Measurements from ENCODE around the gene PABPN1L.

PABPN1L gene, protein sequence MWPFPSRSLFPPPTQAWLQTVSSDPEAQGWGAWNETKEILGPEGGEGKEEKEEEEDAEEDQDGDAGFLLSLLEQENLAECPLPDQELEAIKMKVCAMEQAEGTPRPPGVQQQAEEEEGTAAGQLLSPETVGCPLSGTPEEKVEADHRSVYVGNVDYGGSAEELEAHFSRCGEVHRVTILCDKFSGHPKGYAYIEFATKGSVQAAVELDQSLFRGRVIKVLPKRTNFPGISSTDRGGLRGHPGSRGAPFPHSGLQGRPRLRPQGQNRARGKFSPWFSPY

DNA sequence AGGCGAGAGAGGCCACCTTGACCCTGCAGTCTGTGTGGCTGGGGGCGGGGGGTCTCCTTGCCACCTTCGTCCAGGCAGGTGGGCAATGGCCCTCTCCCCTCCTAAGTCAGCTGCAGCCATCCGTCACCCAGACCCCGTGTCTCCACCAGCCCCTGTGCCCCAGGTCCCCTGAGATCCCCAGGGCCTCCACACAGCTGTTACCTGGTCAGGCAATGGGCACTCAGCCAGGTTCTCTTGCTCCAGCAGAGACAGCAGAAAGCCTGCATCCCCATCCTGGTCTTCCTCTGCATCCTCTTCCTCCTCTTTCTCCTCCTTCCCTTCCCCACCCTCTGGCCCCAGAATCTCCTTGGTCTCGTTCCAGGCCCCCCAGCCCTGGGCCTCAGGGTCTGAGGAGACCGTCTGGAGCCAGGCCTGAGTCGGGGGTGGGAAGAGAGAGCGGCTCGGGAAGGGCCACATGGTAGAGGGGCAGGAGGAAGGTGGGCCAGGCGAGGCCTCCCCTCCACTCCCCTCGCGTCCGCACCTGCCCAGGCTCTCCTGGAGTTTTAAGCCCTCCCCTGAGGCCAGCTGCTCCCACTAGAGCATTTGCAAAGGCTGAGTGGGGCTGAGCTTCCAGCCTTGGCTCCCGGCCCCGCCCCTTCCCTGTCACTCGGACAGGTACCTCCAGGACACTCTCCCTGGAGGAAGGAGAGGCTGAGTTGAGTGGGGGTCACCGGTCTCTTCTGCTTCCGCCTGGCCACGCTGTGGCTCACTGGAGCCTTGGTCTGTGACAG, at the start of gene PABPN1L:
Gene PABPN1L, minus strand, starts transcription at position 510 of the 770 bp plus-strand sequence. Its CDS starts 54 bp downstream, at position 456.
- no peak for DNase-seq

DNA sequence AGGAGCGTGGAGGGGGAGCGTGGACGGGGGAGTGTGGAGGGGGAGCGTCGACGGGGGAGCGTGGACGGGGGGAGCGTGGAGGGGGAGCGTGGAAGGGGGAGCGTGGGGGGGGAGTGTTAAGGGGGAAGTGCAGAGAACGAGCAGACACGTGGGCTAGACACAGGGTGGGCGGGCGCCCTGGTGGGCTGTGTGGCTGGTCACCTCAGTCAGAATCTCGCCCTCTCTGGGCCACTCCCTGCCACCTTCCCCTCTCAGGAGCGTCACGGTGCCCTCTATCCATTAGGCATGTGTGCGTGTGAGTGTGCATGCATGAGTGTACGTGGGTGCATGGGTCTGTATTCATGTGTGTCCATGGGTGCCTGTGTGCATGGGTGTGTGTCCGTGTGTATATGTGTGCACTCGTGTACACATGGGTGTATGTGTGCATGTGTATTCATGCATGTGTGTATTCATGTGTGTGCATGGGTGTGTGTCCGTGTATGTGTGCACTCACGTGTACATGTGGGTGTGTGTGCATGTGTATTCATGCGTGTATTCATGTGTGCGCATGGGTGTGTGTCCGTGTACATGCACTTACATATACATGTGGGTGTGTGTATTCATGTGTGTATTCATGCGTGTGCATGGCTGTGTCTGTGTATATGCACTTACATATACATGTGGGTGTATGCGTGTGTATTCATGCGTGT, 49.3 kb upstream of the PABPN1L start:
- no peak for DNase-seq

DNA sequence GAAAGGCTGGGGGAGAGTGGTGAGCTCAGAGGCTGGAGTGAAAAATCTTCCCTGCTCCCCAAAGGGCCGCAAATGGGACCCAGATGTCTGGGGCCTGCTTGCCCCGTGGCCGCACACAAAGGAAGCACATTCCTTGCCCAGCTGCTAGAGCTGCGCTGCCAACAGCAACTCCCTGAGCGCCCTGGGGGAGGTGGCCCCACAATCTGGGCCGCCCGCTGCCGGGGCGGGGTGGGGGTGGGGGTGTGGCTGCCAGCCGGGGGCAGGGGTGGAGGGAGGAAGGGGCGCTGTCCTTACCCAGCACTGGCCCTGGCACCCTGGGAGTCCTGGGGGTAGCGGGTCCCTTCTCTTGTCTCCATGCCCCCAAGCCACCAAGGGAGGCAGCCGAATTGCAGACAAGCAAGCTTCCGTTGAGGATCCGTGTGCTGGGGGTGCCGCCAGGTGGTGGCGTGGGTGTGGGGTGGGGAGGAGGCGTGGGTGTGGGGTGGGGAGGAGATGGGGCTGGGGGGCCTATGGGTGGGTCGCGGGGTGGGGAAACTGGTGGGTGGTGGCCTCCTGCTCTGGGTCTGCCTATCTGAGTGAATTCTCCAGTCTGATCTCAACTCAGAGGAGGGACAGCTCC, 48.4 kb upstream of the PABPN1L start:
- DNase-seq: no peak

DNA sequence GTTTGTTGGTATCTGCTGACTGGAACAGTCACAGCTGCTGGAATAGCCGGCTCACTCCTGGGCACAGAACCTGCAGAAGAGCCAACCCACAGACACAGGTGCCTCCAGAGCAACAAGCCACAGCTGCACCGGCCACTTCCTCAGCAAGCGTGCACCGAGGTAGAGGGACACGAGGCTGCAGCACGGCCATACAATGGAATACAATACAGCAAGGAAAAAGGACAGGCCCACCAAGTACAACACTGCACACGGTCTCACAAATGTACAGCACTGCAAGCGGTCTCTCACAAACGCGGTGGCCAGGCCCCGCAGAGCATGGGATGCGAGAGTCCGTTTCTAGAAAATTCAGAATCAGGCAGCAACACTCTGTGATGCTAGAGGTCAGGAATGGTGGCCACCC, 47.4 kb upstream of the PABPN1L start:
- DNase-seq: no peak

DNA sequence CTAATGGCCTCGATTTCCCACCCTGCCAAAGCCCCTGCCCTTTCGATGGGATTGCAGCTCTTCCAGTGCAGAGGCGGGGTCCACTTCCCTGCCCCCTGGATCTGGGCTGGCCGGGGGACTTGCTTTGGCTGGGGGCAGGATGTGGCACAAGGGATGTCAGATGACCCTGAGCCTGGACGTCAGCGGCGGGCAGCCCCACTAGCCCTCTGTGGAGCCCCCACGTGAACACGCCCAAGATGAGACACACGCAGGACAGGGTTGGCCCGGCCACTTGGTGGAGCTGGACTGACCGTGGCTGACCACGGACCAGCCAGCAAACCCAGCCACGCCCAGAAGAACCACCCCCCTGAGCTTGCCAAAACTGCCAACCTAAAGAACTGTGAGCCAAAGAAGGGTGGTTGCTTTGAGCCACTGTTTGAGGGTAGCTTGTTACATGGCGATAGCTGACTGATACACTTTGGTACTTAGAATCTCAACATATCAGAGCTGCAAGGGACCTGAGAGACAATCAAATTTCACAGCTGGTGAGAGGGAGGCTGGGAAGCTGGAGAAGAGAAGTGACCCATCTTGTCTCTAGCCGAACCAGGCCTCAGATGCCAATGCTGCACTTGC, 46.6 kb upstream of the PABPN1L start:
- no peak for DNase-seq

DNA sequence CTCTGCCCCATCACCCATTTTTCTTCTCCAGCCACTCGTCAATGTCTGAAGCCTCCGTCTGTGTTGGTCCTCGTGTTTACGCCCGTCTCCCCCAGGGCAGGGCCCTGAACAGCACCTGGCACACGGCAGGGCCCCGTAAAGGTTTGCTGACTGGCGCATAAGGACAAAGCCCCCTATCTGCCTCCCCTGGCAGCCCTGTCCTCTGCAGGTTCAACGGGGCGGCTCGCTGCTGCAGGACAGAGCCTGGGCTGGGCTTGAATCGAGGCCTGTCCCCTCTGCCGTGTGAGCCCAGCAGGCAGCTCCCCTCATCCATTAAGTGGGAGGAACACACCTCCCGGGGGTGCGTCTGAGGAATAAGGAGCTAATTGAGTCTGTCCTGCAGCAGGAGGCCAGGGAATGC, 46.1 kb upstream of the PABPN1L start:
- DNase-seq: no peak

DNA sequence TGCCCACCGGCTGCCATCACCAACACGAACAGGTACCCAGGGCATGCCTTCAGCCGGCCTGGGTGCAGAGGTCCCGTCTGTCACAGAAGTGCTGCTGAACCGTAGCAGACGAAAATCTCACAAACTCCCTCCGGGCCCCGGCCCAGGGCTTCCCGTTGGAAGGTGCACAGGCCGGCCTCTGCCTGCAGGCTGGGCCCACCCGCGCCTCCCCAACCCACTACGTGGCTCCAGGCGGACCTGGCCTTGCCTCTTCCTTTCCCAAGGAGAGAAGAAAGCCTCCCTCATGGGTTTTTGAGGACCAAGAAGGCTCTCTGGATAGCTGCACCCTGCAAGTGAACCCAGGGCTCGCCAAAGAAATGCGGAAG, 45.5 kb upstream of the PABPN1L start:
- DNase-seq: no peak

DNA sequence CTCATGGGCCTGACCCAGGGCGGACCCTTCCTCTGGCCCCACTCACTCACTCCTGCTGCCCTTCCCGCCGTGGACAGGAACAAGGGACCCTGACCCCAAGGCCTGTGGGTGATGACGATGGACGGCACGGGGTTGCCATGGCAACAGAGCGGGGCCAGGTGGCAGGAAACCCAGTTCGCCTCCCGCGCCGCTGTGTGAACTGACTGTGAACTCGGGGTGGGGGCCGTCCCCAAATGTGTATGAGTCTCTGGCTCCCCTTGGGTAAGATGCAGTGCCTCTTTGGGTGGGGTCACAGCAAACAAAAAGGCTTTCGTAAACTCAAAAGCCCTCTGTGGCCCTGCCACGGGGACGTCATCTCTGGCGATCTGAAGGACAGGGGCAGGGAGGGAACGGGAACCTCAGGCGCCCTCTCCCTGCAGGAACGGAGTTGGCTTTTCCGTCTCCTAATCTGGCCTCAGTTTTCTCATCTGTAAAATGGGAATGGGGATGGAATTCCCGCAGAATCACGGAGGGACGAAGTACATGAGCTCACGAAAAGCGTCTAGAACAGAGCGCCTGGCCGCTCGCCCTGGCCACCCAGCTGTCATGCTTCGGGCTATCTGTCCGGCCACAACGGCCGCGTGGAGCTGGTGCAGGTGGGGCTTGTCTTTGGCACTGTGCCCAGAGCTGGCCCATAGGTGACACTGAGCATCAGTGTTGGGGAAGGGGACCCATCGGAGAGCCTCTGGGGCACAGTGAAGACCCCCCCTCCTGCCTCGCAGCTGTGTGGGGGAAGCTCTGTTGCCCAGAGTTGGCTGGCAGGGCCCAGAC, 44.9 kb upstream of the PABPN1L start:
- no peak for DNase-seq

DNA sequence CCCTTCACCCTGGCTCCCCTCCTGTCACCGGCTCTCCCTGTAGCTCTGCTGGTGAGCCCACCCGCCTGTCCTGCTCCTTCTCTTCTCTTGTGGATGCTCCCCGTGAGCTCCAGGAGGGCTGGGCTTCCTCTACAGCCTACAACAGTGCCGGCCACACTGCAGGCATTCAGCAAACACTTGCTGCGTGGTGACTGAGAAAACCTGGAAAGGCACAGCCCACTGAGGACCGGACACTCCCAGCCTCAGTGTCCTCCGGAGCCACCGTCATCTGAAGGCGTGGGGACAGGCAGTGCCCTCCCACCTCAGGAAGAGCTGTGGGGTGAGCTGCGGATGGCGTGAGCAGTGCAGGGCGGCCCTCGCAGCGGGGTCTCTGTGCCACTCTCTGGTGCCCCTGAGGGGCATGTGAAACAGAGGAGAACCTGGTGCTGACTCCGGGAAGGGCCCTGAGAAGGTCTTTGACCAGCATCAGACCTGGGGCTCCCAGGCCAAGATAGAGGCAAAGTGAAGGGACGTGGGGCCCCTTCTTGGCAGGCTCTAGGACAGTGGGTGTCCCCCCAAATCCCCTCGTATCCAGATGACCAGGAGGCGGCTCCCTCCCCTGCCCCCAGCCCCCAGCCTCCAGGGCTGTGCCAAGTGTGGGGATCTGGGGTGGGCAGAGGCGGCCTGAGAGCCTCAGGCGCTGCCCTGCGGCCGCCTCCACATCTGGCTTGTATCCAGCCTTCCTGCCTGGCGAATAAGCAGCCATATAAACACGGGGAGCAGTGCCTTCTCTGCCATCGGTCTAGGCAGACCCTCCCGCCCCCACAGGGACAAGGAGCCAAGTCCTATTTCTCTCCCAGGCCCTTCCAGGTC, 44.0 kb upstream of the PABPN1L start:
- DNase-seq: no peak

DNA sequence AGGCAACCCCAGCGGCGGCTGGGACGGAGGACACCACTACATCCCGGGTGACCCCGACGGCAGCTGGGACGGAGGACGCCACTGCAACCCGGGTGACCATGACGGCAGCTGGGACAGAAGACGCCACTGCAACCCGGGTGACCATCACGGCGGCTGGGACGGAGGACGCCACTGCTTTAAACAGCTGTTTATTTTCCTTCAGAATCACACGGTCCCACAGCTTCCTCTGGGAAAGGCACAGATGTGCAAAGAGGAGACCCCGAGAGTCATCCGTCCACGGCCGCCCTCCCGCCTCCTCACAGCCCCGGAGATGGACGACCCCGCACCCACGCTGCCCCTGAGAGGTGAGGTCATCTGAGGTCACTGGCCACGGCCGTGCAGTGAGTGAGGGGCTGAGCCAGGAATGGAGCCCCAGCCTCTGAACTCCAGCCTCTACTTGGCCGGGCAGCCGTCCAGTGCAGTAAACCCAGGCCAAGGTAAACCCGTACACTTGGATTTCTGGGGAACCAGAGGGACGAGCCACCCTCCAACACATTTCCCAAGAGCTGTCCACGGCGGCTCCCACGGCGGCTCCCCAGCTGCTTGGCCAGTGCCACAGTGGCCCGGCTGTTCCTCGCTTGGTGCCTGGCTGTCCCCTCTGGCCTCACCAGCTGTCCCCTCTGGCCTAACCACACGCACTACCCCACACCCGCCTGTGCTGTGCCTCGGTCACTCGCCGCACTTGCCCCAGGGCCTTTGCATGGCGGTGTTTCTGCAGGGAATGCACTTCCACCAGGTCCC, 43.2 kb upstream of the PABPN1L start:
- no peak for DNase-seq

DNA sequence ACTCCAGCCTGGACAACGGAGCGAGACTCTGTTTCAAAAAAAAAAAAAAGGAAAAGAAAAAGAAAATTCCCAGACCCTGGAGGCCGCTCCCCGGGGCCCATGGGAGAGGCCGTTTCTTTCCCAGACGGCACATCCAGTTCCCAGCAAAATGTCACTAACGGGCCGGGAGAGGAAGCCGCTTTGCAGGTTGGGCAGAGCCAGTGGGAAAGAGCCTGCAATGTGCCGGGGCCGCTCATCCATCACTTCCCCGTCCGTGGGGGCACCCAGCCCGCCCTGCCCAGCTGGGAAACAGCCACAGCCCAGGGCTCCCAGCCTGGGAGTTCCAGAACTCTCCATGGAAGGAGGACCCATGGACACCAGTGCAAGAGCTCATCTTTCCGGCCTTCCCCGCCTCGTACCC, 41.8 kb upstream of the PABPN1L start:
- no peak for DNase-seq

DNA sequence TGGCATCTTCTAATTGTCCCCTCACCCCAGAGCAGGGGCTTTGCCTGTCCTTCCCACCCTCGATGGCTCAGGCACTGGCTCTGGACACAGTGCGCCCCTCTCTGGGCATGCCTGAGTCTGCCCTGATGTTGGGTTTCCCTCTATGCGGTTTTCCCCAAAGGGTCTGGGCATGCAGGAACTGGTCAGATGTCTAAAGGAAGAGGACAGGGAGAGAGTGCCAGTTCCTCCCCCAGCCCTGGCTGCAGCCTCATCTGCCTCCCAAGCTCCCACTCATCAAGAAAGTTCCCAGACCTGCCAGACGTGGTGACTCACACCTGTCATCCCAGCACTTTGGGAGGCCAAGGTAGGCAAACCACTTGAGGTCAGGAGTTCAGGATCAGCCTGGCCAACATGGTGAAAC, 41.3 kb upstream of the PABPN1L start:
- DNase-seq: no peak

DNA sequence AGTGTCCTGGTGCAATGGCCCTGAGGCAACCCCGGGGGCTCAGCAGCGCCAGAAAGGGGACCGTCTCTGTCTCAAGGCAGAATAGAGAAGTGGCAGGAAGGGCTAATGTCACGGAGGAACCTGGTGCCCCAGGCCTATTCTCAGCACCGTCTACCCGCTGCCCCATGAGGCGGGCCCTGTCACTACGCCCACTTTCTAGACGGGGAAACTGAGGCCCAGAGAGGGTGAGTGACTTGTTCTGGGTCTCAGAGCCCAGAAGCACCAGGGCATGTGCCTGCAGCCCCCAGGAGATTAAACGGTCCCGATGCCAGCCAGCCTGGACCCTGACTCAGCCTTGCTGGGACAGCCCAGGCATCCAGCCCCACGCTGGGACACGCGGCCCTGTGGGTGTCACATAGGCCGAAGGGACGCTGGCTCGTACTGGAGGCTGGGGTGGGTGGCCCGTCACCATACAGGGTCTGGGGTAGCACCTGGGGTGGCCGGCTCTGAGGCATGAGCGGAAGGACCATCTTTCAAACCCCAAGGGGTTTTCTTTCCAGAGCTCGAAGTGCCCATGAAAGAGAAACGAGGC, 40.2 kb upstream of the PABPN1L start:
- no peak for DNase-seq

DNA sequence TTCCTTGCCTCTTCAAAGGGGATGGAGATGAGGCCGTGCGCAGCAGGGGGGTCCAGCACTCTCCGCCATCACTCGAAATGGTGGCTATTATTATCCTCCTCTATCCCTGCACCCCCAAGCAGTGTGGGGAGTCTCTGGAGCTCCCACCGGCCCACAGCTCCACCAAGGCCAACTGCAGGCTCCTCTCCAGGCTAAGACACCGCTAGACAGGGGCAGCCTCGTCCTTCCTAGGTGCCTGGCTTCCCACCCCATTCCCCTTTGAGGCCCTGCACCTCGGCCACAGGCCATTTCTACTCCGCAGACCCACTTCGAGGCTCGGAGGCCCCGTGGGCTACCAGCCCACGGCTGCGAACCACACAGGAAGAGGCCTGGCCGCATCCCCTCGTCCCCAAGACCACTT, 39.6 kb upstream of the PABPN1L start:
- no peak for DNase-seq

DNA sequence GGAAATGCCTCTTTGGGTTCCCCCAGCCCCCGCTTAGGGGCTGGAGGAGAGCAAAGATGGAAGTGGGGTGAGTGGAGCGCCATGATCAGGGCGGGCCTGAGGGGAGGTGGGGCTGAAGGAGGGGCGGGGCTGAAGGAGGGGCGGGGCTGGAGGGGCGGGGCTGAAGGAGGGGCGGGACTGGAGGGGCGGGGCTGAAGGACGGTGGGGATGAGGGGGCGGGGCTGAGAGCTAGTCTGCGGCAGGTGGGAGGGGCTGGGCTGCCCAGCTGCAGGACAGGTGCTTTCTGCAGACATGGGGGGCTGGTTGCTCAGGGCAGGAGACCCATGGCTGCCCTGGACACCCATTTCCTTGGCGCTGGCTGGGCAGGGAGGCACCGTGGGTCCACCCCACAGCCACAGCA, 39.1 kb upstream of the PABPN1L start:
- DNase-seq: no peak

DNA sequence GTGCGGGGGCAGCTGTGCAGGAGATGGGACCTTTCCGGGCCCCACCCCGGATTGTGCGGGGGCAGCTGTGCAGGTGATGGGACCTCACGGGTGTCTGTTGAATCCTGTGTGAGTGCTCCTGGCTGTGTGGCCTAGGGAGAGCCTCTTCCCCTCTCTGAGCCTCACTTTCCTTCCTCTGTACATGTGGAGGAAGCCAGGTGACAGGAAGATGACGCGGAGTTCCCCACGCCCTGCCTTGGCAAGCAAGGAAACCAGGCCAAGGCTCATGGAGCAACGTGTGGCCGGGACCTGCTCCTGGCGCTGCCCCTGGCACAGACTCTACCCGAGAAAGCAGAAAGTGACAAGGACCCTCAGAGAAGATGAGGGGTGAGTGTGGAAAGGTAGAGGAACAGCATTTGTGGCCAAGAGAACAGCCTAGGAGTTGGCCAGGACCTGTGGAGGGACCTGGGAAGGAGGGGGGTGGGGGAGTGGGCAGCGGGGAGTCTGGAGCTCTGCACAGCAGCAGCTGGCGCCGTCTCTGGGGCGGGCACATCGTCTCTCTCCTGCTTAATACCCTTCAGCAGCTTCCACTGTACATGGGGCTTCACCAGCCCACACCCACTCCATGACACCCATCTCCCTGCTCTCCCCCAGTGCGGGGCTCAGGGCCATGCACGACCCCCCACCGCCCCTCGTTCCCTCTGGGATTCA, 38.4 kb upstream of the PABPN1L start:
- no peak for DNase-seq

DNA sequence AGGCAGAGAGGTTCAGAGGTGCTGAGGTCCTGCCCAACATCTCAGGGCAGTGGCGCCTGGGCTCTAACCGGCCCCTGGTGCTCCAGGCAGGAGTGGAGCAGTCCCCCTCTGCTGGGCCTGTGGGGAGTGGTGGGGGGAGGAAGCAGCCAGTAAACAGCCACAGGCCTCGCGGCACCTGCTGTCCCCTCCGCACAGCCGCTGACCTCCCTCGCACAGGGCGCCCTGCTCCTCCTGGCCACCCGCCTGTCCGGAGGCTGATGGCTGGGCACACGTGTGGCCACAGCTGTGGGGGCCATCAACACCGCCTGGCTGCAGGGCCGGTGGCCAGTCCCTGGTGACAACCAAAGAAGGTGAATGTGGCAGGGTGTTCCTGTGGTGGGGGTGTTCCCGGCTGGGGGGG, 36.8 kb upstream of the PABPN1L start:
- DNase-seq: no peak

DNA sequence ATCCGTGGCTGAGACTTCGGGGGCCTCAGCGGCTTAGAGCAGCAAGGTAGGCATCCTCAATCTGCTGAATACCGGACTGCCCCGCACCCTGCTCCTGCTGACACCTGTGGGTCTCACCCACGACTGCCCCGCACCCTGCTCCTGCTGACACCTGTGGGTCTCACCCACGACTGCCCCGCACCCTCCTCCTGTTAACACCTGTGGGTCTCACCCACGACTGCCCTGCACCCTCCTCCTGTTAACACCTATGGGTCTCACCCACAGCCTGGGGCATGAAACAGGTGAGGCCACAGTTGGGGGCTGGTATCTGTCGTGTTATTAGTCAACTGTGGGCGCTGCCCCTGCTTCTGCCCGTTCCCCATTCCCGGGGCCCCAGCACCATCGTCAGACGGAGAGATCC, 36.3 kb upstream of the PABPN1L start:
- DNase-seq: no peak

DNA sequence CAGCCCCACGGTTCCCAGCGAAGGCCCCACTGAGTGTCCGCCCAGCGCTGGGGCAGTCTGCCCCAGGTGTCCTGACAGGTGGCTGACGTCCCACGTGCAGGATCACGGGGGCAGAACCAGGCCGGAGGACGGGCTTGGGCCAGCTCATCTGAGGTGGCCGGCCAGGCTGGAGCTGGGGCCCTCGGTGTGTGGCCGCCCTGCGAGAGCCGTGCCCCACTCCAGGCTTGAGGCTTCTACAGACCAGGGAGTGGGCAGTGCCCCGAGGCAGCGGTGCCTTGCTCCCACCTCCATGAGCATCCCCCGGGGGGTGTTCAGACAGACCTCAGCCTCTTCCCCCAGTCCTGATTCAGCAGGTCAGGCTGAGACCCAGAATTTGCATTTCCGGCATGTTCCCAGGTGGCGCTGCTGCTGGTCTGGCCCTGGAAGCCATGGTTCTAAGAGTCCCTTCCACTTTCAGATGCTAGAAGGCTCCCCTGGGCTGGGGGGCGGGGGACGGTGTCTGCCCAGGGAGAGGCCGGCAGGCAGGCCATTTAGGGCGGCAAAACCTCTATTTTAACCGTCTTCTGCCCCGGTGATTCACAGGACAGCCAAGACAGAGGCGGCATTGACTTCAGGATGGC, 35.4 kb upstream of the PABPN1L start:
- DNase-seq: no peak

All from KG1 (cell line).